Measurements from ENCODE around the gene WDR20.

DNA sequence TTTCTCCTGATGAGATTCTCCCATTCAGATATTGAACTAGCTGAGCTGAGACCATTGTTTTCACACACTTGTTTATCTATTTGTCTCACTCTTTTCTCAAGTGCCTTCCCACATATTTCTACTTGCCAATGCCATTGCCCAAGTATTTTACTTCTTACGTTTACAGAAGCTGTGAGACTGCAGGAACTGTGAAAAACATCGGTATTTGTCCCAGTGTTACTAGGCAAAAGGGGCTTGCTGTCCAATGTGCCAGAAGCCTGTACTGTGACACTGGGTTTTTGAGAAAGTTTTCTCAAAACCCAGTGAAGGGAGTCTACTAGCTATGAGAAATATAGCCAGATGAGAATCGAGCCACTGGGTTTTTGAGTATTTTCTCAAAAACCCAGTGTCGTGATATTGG, 37.5 kb downstream of the WDR20 start:
- TF ChIP-seq EZH2phosphoT487 (IDR thresholded peaks at IDR 0.05; ENCODE audit: borderline replicate concordance, low read length) (no peak), CTCF (conservative IDR thresholded peaks at IDR 0.05; ENCODE audit: low read depth, low read length) (no peak), EZH2 (IDR thresholded peaks at IDR 0.05; ENCODE audit: low read length, unreplicated experiment) (no peak)
